DMS79 treated with DMSO at 0.1 percent for 48 hours (cell line): Measurements from ENCODE around the gene THSD7A.

ENCODE experiments used
- DNase-seq: peaks from one replicate; lab custom pipeline; 2025; lab: John Stamatoyannopoulos, UW

The THSD7A gene

DNA sequence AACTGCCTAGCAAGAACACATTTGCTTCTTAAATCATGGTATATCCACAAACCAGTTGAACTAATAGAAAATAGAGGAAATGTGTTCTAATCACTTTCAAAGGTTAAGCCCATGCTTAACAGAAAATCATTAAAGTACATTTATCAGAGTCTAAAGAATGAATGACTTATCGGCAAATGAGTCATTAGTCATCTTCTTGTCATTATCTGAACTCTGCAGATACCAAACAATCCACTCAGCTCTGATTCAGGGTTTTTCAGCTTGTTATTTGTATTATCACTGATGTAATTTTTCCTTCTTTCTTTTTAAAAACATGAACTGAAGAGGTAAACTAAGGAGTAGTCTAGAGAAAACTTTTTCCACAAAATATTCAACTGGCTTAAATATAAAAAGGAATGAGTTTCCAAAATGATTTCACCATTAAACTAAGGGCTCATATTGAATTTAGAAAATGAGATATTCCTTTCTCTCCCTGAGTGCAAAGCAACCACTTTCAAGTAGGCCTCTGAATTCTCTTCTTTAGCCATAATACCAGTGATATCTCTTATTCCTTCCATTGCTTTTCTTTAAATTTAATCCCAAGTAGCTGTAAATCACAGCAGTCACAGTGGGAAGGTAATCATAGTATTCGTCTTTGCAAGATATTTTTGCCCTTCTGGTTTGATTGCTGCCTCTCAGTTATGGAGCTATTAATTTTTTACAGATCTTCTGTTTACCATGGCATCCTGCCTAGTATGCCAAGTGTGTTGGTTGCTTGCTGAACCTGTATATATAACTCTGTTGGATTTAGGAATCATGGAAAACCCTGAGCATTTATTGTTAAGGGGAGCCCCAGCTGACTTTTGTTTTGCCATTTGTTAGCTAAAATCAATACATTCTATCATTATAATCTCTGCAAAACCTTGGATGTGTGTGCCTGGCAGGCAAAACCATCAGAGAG, 125.1 kb downstream of the THSD7A start:
- no peak for DNase-seq

DNA sequence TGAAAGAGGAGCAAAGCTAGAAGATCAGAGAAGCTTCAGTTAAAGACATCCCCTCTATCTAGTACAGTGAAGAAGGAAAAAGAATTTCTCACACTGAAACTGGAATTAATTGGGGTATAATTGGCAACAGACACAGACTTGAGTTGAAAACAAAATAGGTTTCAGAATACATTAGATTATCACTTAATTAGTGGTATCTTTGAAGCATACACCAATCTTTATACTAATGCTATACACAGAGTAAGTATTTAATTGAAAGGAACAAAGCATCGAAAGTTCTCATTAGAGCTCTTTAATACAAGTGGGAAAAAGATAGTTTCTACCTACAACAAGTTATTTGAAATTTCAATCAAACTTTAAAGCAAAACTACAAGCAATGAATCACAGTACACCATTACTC, 128.2 kb downstream of the THSD7A start:
- DNase-seq: no peak

- no peak for DNase-seq
Observed at GRCh38 chr7:11702938-11703337, 129.1 kb downstream of the THSD7A start.

DNA sequence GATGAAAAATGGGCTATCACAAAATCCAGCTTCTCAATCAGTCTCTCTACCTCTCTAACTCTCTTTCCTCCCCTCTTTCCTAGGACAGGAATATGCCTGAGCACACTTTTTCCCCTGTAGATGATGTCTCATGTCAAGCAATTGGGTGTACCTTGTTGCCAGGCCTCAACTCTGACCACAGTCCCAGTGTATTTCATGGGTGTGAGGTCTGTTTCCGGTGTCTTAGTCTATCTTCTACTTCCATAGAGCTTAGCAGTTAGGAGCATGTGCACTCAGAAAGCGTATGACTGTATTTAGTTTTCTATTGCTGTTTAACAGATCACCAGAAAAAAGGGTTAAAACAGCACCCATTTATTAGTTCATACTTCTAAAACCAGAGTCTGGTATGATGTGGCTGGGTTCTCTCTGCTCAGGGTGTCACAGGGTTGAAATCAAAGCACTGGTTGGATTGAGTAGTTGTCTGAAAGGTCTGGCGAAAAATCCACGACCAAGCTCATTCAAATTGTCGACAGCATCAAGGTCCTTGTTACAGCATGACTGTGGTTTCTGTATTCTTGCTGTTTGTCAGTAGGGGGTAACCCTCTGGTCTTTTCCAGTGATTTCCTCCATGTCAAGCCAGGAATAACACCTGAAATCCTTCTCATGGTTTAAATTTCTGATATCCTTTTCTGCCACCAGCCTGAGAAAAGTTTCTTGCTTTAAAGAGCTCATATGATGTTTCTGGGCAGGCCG, 130.0 kb downstream of the THSD7A start:
- DNase-seq: no peak

- DNase-seq: no peak
Observed at GRCh38 chr7:11699666-11700065, 132.3 kb downstream of the THSD7A start.

- no peak for DNase-seq
Observed at GRCh38 chr7:11698384-11698871, 133.6 kb downstream of the THSD7A start.

- DNase-seq: no peak
Observed at GRCh38 chr7:11690395-11690794, 141.6 kb downstream of the THSD7A start.

- no peak for DNase-seq
Observed at GRCh38 chr7:11689096-11689495, 142.9 kb downstream of the THSD7A start.

GRCh38 chr7:11681461-11681860, 150.5 kb downstream of the THSD7A start:
- no peak for DNase-seq

DNA sequence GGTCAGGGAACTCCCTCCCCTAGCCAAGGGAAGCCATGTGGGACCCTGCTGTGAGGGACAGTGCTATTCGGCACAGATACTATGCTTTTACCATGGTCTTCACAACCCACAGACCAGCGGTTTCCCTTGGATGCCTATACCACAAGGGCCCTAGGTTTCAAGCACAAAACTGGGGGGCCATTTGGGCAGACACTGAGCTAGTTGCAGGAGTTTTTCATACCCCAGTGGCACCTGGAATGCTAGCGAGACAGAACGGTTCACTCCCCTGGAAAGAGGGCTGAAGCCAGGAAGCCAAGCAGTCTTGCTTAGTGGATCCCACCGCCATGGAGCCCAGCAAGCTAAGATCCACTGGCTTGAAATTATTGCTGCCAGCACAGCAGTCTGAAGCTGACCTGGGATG, 156.8 kb downstream of the THSD7A start:
- no peak for DNase-seq

DNA sequence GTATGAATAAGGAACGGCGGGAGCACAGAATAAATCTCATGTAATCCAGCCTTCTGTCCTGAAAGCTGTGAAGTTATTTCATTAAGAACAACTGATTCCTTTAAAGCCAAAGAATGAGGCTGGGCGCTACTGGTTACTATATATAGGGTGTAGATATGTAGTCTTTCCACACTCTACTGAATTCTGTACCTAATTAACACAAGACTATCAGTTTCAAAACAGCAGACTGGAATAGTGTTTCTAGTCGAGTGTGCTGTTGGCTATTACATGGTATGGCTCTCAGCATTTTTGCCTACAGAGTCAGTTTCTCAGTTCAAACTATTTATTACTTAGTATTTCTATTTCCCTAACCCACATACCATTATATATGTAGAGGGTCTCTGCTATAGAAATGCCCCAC, 163.3 kb downstream of the THSD7A start:
- DNase-seq: no peak

GRCh38 chr7:11667810-11668185, 164.2 kb downstream of the THSD7A start:
- DNase-seq: no peak

DNA sequence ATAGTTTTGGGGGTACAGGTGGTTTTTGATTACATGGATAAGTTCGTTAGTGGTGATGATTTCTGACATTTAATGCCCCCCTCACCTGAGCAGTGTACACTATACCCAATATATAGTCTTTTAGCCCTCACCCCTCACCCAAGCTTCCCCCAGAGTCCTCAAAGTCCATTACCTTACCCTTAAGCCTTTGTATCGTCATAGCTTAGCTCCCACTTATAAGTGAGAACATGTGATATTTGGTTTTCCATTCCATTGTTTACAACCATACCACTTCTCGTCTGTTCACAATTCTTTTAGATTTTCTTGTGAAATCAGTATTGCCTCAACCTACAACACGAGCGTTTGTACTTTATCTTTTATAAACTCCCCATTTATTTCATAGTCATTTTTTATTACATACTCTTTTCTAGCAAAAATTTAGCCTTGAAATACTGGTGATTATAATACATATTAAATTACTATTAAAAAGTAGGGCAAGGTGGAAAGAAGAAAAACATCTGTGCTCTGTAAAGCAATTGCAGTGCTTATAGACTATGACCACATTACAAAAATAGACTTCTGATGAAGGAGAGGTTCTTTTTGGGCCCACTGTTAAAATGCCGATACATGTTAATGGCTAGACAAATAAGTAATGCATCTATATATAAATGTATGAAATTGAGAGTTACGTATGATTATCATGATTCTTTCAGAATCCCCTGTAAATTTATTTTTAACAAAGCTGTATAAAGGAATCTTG, 164.8 kb downstream of the THSD7A start:
- DNase-seq: no peak

- DNase-seq: no peak
Observed at GRCh38 chr7:11665357-11665756, 166.6 kb downstream of the THSD7A start.

DNA sequence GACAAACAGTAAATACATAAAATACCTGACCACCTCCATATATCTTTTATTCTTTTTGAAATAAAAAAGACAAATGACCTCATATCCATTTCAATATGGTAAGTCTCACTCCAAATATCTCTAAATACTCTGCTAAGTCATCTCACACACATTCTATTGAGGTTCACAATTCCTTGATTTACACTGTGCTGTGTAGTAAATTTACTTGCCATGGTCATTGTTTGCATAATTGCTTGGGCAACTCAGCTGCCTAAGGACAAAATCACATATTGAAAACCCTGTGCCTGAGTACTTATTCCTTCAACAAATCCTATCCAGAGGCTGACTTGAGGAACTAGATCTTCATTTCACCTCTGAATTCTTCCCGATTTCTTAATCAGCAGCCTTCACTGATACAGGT, 176.4 kb downstream of the THSD7A start:
- DNase-seq: no peak

DNA sequence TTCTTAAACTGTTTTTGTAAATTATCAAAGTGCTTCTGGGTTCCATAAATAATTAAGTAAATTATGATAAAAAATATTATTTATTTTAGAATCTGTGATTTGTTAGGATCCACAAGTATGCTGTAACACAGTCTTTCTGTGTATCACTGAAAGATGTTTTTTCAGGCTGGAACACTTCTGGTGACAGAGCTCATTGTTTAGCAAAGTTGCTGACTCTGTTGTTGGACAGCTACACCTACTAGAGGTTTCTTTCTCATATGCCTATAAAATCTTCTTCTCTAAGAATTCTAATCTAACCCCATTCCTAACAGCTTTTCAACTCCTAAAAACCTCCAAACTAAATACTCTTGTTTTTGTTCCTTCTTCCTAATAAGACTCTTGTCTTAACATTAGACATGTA, 176.8 kb downstream of the THSD7A start:
- DNase-seq: no peak

DNA sequence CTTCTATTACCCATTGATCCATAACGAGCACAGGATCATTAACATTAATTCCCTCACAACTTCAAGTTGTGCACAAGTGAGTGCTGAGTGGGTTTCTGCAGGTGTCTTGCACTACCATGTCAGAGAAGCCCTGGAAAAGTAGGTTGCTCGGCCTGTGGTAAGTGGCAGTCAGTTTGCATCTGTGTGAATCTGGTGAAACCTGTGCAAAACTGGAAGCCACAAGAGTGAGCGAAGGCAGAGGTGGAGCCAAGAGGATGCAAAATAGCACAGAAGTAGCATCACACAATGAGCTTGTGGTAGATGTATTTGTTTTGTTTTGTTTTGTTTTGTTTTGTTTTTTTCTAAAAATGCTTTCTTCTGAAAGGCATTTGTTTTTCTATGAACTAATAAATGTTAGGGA, 181.5 kb downstream of the THSD7A start:
- DNase-seq: no peak

DNA sequence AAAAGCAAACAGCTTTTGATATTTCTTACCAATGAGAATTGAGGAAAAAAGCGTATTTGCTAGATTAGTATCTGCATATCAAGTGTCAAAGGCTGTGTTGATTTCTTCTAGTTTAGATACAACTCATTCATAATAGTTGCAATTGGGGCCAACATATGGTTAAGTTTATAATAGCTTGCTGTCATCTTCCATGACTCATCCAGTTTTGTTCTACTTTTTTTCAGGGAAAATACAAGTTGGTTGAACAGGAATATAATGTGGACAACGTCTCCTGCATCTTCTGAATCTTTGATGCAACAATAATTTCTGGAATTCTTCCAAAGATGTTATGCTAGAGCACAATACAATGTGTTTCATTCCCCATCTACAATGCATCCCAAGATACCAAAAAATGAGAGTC, 182.0 kb downstream of the THSD7A start:
- no peak for DNase-seq

DNA sequence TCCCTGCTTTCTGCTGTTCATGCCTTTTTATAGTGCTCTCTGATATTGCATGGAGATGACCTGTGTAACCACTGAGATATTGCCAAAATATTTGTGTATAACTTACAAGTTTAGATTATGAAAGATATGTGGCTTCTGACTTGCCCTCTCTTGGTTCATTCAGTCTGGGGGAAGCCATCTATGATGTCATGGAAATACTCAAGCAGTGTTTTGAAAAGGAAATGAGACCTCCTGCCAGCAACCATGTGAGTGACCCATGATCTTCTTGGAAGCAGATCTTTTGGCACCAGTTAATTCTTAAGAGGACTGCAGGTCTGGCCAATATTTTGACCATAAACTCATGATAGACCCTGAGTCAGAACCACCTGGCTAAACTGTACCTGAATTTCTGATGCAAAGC, 183.0 kb downstream of the THSD7A start:
- DNase-seq: no peak

DNA sequence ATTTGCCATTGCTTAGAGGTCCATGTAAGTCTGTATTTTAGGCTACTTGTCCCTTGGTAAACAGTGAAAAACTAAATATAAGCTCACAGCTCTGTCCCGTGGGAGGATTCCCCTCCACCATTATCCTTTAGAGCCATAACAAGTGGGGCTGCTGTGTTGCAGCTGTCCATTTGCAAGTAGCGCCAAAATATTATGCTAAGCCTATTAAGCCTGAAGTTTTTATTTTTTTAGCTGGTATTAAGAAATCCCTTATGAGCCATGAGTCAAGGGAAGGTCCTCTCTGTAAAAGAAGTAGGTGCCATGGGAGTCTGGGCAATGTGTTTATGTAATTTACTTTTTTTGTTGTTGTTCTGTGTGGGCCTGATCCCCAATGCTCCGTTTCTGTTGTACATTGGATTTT, 183.9 kb downstream of the THSD7A start:
- no peak for DNase-seq

- DNase-seq: no peak
Observed at GRCh38 chr7:11642841-11643240, 189.2 kb downstream of the THSD7A start.

DNA sequence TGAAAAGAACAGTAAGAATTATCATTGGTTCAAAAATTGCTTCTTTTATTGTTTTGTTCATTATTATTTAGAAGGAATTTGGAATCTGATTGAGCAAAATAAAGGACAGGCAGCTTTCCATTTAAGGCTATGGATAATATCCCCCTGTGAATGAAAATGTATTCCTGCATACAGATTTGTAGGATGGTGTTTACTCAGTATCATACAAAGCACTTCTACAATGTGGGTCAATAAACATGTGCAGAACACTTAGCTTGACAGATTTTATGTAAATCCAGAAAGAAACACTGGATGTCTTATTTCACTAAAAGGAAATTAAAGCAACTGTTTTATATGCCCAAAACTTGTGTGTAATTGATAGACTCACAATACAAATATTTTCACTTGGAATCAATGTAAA, 189.7 kb downstream of the THSD7A start:
- no peak for DNase-seq
